Stimulated activated CD8-positive, alpha-beta memory T cell treated with anti-CD3 and anti-CD28 coated beads, Interleukin-4, amount 100 ng/mL, for 1 hour (primary cell): ENCODE data around the gene ZBTB5.

Source experiments
- DNase-seq, 2 donors: peaks; one replicate each; pipeline ENCODE4 v3.0.0-alpha.2; 2020; ENCODE audit warnings: low read depth in 2 of 2, low spot score in 1 of 2

The ZBTB5 gene

GRCh38 chr9:37425298-37425752 lies 39.9 kb downstream of the ZBTB5 start:
- DNase-seq = no peak

GRCh38 chr9:37424686-37425297 lies 40.5 kb downstream of the ZBTB5 start:
- DNase-seq = no peak

DNA sequence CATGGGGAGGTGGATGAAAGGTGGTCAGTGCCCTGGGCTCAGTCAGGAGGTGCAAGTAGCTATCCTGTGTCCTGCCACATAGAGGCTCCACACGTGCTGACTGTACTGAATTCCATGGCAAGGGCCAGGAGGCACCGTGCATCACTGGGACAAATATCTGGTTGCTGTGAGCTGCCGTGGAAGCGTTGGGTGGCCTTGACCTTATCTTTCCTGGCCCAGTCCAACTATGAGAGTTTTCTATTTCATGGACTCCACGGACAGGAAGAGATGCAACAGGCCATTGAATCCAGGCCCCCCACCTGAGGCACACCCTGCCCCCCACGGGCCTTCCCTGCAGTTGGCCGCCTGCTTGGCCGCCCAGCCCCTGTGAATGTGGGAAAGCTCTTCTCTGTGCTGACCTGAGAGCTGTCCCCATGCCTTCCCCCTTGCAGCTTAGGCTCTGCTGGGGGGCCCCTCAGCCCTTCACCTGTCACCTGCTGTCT lies 41.0 kb downstream of the ZBTB5 start:
- DNase-seq = no peak

- DNase-seq = no peak
Measured at GRCh38 chr9:37423508-37423907, 41.7 kb downstream of the ZBTB5 start.

GRCh38 chr9:37422289-37423104 lies 42.8 kb downstream of the ZBTB5 start, which contains the start of gene GRHPR:
Gene GRHPR (plus strand): TSS chr9:37422696. CDS start chr9:37422751, 55 bp downstream.
- peak; percentile 70 to 78 for DNase-seq

DNA sequence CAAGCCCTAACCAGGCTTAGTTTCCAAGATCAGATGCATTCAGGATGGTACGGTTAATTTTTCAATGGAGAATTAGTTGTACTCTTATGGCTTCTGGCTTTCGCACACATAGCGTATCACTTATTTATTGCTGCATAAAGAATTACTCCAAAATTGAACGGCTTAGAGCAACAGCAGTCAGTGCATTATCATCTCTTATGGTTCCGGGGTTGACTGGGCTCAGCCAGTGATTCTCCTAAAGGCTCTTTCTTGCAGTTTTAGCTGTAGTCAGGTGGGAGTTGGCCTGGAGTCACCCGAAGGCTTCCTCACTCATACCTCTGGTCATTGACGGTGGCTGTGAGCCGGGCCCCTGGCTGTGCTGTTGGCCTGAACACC lies 43.3 kb downstream of the ZBTB5 start:
- DNase-seq = no peak

- no peak for DNase-seq
Measured at GRCh38 chr9:37420271-37421215, 44.7 kb downstream of the ZBTB5 start.

- no peak for DNase-seq
Measured at GRCh38 chr9:37419204-37419603, 46.0 kb downstream of the ZBTB5 start.

DNA sequence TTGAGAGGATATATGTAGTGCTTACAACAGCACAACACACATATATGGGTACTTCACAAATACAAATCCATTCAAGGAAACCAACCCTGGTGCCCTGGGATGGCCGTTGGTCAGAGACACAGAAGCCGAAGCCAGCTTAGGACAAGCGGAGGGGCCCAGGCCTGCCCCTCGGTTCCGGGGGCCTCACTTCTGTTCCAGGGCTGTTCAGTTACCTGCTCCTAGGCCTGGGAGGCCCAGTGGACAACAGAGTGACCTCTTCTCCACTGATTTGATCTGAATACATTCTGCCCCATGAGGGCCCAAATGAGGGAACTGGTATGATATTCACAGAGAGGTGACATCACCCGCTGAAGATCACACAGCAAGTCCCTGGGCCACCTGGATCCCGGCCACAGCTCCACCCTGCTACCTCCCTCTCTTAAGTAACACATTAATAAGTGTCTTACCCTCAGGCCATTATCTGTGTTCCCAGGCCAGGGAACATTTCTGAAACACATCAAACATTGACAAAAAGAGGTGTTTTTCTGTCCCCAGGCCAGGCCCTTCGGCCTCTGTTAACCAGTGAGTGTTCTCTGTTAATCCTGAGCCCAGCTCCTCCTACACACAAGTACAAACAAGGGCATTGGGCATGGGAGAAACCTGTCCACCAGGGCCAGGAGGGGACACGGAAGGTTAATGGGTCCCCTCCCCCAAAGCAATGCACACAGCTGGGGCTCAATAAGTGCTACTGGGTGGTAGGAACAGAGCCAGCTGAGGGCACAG lies 47.2 kb downstream of the ZBTB5 start:
- DNase-seq = no peak

DNA sequence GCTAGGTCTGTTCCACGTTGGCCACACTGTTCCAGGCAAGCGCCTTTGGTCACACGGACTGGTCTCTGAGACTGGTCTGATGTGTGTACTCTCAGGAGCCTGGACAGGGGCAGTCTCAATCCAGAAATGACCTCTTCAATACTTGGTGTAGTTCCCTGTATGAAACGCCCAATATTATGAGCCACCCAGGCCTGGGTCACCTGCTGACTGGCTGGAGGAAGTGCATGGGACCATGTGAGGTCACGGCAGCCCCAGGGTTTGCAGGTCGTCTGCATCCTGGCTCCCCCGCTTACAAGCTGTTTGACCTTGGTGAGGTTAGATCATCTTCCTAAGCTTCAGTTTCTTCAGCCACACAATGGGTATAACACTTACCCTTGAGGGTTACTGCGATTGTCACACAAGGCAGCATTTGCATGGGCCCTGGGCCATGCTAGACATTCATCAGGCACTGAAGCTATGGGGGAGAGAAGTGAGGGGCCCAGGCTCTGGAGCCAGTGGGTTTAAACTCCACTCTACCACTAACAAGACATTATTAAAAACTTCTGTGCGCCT lies 47.9 kb downstream of the ZBTB5 start:
- no peak for DNase-seq

- peak; percentile 35 to 47 for DNase-seq
Measured at GRCh38 chr9:37415011-37415719, 50.1 kb downstream of the ZBTB5 start.

GRCh38 chr9:37414503-37414943 lies 50.7 kb downstream of the ZBTB5 start:
- no peak for DNase-seq

DNA sequence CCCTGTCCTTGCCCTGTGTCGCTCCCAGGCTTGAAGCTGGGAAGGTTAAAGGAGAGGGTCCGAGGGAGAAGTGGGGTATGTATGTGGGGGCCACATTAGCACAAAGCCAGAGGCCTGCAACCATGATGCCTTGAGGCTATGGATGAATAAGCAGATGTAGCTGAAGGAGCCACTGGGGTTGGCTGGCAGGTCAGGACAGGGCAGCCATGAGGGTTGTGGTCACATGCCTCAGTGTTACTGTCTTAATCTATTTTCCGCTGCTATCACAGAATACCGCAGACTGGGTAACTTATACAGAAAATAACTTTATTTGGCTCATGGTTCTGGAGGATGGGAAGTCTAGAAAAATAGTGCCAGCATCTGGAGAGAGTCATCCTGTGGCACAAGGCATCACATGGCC lies 51.9 kb downstream of the ZBTB5 start:
- no peak for DNase-seq

DNA sequence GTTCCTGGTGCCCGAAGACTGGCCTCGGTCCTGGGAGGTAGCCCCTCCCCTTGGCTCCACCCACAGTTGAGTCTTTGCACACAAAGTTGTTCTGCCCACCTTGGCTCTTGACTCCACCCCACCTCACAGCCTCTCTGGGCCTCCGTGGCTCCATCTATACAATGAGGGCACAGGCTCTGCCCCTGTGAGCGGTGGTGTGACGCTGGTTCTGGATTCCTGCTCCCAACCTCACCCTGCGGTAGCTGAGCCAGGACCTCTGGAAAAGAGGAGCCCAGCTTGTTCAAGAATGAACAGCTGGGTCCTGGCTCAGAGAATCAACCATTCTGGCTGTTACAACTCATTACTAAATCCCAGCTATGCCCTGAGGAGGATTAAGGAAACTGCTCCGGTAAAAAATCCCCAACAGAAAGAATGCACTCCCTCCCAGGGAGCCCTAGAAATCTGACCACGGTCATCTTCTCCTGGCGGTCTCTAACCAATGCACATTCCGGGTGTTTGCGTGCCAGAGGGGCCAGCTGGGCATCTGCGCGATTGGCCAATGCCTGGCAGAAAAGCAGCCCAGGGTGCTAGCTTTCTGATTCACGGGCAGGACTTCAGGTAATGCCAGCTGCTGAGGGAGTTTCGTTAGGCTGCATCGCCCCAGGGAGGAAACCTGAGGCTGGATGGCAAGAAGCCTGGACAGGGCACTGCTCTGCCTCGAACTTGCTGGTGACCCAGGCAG lies 52.7 kb downstream of the ZBTB5 start:
- DNase-seq = no peak

- no peak for DNase-seq
Measured at GRCh38 chr9:37410969-37411785, 54.1 kb downstream of the ZBTB5 start.

- DNase-seq = no peak
Measured at GRCh38 chr9:37410354-37410861, 54.8 kb downstream of the ZBTB5 start.

DNA sequence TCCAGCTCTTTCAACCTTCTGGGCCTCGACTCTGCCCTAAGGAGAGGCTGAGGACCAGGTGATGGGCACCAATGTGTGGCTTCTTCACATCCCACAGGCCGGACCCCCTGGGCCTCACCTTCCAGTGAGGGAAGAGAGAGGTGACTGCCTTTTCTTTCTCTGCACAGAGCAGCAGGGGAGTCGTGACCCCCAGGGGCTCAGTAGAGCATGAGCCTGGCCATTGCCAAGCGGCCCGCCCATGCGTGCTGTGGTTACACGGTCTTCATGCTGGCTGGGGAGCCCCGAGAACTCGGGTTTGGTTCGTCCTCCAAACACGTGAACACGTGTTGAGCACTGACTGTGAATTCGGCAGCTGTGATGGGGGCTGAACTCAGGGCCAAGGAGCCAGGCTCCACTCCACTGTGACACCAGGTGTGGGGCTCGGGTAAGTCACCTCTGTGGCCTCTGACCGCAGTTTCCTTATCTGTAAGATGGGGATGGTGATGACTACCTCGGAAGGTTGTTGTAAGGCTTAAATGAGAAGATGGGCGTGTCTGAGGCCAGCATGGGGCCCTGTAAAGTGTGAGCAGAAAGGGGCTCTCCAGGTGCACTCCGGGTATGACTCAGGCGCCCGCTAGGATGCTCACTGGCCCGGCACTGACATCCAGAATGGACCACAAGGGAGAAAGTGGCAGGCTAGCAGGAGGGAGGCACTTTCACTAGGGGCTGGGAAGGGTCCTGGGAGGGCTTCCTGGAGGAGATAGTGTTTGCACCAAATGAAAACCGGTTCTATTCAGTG lies 56.1 kb downstream of the ZBTB5 start:
- peak in 1 of 2 donors; percentile 39 for DNase-seq
